NCI-H2029 treated with DMSO at 0.1 percent for 48 hours (cell line): ENCODE data around the gene JPT2.

Experiments
- DNase-seq: peaks from one replicate; lab custom pipeline; 2025; lab: John Stamatoyannopoulos, UW

The JPT2 gene

GRCh38 chr16:1677942-1678499, at the start of gene JPT2:
Gene JPT2, plus strand, starts transcription at chr16:1678279. Its CDS starts 34 bp downstream, at chr16:1678313.
- DNase-seq: peak; percentile 83

GRCh38 chr16:1630450-1631213, 47.4 kb upstream of the JPT2 start:
- no peak for DNase-seq

- no peak for DNase-seq
Measured at GRCh38 chr16:1631230-1631629, 46.8 kb upstream of the JPT2 start.

GRCh38 chr16:1631931-1632637, 46.0 kb upstream of the JPT2 start:
- DNase-seq: no peak

GRCh38 chr16:1632638-1632970, 45.5 kb upstream of the JPT2 start:
- DNase-seq: no peak

- DNase-seq: no peak
Measured at GRCh38 chr16:1633310-1633709, 44.8 kb upstream of the JPT2 start.

- DNase-seq: no peak
Measured at GRCh38 chr16:1634541-1634940, 43.5 kb upstream of the JPT2 start.

- no peak for DNase-seq
Measured at GRCh38 chr16:1635070-1635469, 43.0 kb upstream of the JPT2 start.

GRCh38 chr16:1637526-1637925, 40.6 kb upstream of the JPT2 start:
- DNase-seq: no peak

- DNase-seq: no peak
Measured at GRCh38 chr16:1638757-1639156, 39.3 kb upstream of the JPT2 start.

GRCh38 chr16:1639282-1639681, 38.8 kb upstream of the JPT2 start:
- no peak for DNase-seq

GRCh38 chr16:1639860-1640259, 38.2 kb upstream of the JPT2 start:
- DNase-seq: no peak

GRCh38 chr16:1640261-1640941, 37.7 kb upstream of the JPT2 start:
- DNase-seq: no peak

GRCh38 chr16:1641261-1641660, 36.8 kb upstream of the JPT2 start:
- DNase-seq: no peak

- DNase-seq: no peak
Measured at GRCh38 chr16:1642148-1642547, 35.9 kb upstream of the JPT2 start.

GRCh38 chr16:1642753-1643152, 35.3 kb upstream of the JPT2 start:
- no peak for DNase-seq

GRCh38 chr16:1643521-1643920, 34.6 kb upstream of the JPT2 start:
- no peak for DNase-seq

GRCh38 chr16:1645914-1646525, 32.1 kb upstream of the JPT2 start:
- DNase-seq: no peak

- no peak for DNase-seq
Measured at GRCh38 chr16:1647856-1648255, 30.2 kb upstream of the JPT2 start.

GRCh38 chr16:1650131-1650530, 27.9 kb upstream of the JPT2 start:
- no peak for DNase-seq

GRCh38 chr16:1651094-1651973, 26.7 kb upstream of the JPT2 start:
- no peak for DNase-seq

GRCh38 chr16:1651974-1652312, 26.1 kb upstream of the JPT2 start:
- no peak for DNase-seq
